ENCODE results near the gene SLC16A3.

SLC16A3 gene

DNA sequence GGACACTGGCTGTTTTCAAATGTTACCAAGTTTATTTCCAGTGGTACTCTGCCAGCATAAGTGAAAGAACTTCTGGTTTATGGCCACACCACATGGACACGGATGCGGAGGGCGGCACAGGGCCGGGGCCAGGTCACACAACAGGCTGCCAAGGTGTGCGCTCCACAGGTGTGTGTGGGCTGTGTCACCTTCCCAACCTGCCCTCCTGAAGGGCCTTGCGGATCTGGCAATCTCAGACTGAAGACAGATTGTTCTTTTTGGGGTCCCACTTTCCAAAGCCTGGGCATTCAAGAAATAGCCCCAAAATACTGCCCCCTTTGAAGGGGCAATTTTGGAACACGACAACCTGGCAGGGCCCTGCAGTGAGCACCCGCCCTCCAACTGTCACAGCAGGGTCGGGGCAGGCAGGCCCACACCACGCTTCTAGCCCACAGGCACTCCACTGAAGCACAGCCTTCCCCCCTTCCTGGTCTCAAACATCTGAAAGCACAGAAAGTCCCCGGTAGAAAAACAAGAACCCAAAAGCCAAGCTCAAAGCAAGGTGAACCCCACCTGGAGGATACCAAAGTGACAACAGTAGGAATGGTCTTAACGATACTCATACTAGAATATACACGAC is 41.1 kb downstream of the SLC16A3 start:
- no peak for DNase-seq

DNA sequence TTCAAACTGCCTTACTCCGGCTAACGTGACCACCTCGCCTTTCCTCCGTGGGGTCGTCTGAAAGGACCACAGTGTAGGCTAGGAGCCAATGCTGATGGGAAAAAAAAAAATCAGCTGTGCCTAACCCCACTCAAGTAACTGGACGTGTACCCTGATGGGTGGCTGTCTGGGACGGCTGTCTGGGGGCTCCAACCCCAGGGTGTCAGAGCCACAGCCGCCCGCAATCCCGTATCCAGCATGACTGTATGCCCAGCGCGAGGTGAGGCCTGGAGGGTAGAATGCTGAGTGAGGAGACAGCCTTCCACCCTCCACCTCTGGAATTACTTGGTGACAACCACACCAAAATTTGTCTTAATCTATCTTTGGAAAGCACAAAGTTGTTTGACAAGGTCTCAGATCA is 41.8 kb downstream of the SLC16A3 start:
- no peak for DNase-seq

DNA sequence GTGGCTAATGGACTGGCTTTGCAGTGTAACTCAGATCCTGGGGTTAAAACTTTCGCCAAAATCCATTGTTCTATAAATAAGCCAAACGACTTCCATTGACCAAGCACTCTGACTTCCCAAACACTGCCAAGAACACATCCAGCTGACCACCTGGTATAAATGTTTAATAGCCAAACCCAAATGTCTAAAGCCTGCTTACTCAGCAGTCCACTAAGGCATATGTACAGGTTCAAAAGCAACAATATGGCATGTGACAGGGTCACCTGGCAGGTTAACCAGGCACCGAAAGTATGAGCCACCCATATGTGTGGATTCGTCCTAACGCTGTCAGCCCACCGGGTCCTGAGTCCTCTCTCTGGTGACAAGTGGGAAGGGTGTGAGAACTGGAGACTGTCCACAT is 42.6 kb downstream of the SLC16A3 start:
- no peak for DNase-seq

DNA sequence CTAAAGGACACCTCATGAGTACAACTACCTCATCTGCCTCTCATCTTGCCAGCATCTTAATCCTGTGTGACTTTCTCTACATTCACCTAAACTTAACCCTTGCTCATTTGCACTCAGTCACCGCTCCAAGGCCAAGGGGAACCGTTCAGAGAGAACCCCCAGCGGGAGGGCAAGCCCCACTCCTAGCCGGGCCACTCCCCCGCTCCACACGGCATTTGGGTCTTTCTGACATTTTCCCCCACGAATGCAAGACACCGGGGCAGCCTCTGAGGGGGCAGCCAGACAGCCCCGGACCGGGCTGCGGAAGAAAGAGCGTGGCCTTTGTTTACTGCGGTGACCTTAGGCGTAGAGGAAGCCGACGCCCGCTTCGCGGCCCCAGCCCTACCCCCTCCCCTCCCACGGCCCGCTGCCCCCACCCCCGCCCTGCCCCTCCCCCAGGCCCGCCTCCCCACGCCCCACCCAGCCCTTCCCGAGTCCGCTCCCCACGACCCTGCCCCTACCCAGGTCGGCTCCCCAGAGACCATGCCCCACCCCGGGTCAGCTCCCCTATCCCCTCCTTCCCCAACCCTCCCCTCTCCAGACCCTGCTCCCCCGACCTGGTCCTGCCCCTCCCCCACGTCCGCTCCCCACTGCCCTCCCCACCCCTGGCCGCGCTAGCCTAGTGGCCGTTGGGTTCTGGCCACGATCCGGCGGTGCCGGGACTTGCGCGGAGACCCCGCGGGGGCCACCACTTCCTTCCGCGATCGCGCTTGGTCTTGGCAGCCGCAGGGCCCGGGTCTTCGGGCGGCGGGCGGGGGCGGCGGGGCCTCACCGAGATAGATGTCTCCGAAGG is 43.9 kb downstream of the SLC16A3 start:
- DNase-seq = no peak

DNA sequence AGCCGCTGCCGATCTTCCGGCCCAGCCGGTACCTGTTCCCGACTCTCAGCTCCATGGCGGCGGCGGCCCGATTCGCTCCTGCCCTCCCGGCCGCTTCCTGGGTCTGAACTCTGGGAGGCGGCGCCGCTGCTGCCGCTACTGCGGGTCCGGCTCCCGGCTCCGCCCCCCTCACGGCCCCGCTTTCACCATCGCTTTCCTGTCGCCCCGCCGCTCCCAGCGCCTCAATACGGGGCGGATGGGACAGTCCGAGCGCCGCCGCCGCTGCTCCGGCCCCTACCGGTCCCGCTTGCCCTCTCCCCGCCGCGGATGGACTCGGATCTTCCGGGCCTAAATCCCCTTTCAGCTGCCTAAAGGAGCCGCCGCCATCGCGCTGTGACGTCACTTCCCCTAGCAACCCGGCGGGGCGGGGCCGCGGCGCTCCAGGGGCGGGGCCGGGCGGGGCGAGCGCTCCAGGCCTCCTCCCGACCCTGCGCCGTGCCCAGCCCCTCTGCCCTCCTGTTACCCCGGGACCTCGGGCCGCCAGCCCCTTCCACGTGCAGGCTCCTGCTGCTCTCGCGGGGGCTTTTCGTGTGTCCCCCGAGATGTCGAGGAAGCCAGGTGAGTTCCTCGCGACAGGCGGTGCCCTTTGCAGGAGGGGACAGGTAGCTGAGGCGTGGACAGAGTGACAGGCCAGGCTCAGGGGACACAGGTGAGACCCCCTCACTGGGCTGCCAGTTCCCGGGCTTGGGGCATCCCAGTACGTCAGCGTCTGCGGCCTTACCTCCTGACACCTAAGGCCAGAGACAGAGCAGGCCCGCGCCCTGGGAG is 44.7 kb downstream of the SLC16A3 start, which contains the start of gene CSNK1D:
CSNK1D (minus strand) TSS at position 374 of the 807 bp plus-strand sequence; CDS start at position 55, 319 bp downstream.
- DNase-seq = peak; percentile 89

DNA sequence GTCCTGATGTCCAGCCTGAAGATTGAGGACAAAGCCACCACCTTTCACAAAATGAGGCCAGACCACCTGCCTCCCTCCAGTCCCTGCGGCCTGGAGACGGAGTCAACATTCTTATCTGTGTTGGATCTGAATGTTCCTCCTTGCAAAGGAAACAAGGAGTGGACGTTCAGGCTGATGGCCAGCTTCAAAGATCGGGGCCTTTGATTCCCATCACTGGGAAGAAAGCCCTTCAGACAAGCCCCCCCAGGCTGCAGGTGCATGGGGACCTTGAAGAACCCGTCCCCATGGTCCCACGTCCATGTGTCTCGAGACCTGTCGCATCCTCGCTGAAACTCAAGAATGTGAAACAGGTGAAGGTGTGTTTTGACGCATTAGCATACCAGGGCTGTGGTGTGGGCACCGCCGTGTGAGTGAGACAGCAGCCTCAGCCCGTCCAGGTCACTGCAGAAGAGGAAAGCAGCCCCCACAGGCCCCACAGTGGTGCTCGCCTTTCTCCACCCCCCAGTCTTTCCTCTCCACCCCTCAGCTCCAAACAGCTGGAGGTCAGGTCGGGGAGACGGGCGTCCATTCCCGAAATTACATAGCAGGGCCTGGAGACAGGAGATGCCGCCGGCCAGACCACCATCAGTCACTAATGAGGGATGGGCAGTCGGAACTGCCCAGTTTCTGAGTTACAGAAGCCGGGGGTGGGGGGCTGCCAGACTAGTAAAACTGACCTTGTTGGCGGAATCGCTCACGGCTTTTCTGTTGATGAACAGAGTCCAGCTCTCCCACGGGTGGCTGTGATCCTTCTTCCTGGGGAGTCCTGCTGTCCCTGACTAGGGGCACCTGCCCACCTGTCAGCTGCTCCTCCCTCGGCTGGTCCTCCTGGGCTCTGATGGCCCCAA is 45.5 kb downstream of the SLC16A3 start:
- DNase-seq = no peak

DNA sequence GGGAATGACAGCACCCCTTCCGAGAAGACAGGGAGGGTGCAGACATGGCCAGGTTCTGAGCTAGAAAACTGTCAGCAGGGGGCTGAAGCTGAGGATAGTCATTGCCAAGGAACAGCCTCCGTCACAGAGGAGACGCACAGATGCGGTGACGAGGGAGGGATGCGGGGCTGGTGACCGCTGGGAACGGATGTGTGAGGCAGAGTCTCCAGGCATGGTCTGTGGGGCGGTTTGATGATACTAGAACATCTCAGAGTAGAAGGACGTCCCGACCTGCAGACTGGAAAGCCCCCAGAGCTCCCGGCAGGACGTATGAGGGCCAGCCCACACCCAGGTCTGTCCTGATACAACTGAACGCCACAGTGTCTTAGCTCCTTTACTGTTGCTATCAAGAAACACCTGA is 46.5 kb downstream of the SLC16A3 start:
- DNase-seq = no peak

DNA sequence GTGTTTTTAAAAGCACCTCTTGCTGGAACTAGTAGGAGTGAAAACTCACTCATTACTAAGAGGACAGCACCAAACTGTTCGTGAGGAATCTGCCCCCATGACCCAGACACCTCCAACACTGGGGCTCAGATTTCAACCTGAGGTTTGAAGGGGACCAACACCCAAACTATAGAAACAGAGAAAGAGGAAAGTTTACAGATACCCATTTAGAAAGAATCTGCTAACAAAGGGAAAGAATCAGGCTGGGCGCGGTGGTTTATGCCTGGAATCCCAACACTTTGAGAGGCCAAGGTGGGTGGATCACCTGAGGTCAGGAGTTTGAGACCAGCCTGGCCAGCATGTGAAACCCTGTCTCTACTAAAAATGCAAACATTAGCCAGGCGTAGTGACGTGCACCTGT is 48.1 kb downstream of the SLC16A3 start:
- DNase-seq = no peak

DNA sequence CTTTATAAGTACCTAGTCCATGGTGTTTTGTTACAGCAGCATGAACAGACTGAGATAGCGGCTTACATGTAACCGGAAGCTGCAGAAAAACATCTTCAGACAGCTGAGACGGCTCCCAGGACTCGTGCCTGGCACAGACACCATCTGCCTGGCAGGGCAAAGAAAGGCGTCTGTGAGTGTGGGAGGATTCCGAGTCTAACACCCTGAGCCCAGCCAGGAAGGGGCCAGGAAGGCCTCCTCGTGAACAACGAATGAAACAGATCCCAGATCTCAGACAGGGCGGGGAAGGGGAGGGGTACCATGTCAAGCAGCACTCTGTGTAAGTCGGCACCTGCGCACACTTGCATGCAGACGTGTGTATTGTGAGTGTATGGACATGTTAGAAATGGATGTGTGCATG is 49.0 kb downstream of the SLC16A3 start:
- no peak for DNase-seq

DNA sequence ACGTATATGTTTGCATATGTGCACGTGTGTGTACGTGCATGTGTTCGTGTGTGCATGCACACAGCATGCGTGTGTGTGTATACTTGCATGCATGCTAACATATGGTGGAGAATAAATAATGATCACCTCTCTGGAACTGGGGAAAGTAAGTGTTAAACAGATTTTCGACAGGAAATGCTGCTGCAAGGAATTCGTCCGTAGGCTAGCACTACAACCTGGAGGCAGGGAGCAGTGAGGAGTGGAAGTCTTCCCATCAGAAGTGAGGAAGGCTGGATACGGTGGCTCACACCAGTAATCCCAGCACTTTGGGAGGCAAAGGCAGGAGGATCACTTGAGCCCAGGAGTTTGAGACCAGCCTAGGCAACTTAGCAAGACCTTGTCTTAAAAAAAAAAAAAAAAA is 49.5 kb downstream of the SLC16A3 start:
- no peak for DNase-seq

DNA sequence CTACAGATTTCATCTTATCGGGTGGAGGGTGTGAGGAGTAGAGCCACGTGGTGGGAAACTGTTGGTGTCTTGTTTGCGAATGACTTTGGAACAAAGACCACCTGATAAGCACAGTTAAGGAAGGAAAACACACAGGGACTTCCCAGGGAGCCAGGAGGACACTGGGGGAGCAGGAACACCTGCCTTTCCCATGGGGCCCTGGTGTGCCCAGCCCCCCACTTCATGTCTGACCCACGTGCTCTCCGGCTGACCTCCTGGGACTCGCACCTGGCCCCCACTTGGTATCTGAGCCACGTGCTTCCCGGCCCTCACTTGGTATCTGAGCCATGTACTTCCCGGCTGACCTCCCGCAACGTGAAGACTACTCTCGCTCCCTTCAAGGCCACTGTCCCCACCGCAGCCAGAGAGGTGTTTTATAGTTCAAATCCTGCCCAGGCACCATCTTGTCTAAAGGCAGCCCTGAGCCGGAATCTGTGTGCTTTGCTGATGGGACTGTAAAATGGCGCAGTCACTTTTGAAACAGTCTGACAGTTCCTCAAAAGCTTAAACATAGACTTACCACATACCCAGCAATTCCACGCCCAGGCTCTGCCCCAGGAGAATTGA is 50.0 kb downstream of the SLC16A3 start:
- DNase-seq = no peak

DNA sequence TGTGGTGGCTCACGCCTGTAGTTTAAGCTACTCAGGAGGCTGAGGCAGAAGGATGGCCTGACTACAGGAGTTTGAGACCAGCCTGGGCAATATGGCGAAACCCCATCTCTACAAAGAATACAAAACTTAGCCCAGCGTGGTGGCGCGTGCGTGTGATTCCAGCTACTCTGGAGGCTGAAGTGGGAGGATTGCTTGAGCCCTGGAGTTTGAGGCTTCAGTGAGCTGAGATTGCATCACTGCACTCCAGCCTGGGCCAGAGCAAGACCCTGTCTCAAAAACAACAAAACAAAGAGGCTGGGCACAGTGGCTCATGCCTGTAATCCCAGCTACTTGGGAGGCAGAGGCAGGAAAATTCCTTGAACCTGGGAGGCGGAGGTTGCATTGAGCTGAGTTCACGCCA is 51.7 kb downstream of the SLC16A3 start:
- DNase-seq = no peak

DNA sequence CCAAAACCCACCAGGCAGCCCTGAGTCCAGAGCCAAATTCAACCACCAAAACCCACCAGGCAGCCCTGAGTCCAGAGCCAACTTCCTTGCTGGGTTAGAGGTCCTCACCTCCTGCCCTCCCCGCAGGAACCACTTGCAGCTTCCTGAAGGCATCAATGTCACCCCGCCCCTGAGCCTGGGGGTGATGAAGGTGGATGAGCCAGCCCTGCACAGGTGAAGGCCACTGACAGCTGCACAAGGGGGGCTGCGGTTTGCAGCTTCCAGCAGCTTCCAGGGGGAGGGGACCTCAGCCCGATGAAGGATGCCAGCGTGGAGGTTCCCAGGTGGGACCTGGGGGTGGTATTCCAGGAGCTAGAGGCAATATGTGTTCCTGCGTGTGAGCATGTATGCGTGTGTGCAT is 52.2 kb downstream of the SLC16A3 start:
- DNase-seq = no peak

DNA sequence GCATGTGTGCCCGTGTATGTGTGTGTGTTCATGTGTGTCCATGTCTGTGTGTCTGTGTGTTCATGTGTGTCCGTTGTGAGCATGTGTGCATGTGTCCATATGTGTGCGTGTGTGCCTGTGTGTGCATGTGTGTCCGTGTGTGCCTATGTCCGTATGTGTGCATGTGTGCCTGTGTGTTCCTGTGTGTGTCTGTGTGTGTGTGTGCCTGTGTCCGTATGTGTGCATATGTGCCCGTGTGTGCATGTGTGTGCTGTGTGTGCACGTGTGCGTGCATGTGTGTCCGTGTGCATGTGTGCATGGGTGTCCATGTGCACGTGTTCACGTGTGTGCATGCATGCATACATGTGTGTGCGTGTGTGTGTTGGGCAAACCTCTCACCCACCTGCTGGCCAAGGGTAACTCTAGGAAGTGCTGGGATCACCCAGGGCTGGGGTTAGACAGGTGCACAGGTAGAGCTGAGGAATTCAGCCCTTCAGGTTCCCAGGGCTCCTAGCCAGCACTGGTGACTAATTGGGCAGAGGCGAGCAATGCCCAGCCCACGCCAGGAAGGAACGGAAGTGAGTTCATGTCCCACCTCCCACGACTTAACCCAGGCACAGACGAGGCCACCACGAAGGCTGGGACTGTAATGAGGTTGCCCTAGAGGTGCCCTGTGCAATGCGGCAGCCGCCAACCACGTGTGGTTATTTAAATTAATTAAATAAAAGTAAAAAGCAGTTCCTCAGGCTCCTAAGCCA is 52.8 kb downstream of the SLC16A3 start:
- DNase-seq = no peak

DNA sequence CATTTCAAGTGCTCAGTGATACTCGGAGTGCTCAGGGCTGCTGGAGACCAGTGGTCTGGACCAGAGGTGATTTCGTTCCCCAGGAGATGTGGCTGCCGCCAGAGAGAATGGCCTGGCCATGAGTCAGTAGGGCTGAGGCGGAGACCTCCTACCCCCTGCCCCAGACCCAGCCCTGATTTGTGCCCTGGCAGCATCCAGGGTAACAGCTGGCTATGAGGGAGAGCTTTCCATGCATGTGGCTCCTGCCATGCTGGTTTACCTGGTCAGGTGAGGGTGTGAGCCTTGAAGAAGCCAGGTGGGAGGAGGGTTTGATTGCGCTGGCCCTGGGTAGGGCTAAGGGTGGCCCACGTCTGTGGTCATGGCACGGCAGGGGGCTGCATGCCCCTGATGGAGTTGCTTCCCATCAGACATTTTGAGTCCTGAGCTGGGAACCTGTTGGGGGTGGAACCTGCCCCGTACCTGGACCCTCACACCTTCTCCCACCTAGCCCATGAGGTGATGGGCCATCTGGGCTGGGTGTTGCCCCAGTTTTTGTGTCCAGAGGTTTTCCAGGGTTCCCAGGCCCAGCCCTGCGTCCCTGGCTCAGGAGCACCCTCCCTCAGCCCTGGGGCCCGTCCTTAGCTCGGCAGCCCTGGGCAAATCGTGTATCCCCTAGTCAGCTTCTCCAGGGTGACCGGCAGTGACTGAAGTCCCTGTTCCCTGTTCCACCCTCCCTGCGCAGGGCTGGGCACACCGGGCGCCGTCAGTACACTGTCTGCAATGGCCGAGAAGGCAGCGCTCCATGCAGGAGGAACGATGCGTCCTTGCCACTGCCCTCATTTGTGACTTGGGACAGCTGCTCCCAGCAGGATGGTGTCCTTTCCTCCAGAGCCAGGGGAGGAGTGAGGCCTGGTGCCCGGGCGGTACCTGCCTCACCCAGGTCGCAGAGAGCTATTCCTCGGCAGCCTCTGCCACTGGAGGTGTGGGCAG is 53.7 kb downstream of the SLC16A3 start:
- DNase-seq = no peak

DNA sequence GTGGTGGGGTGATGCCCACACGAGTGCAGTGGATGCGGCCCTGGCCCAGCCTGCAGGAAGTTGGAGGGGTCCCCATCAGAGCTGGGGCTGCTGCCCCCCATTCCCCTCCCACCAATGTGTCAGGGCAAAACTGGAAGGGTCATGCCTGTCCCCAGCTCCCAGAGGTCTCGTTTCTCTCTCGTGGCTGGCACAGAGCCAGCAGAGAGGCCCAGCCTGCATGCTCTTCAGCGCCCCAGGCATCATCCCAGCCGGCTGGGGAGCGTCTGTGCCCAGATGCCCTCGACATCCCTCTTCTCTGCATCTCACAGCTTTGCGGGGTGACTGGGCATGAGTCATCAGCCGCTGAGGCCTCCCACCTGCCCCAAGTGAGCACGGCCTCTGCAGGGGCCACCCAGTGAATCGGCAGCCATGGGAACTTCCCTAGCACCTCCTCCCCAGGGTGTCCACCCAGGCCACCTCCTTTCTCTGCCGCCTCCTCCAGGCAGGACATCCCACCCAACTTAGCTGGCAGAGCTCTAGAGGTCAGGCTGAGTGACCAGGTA is 54.4 kb downstream of the SLC16A3 start:
- DNase-seq = no peak

DNA sequence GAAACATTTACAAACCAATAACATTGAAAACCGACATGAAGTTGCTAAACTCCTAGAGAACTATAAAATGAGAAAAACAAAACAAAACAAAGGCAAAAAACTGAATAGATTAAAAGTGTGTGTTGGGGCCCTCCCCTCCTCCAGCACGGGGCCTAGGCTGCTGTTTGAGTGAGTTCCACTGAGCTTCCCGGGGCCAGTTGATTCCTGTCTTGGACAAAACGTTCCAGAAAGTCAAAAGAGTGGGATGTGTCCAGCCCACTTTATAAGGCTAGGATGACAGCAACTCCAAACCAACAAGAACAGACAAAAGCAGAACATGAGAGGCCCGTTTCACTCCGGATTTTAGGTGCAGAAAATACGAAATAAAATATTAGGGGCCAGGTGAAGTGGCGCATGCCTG is 56.3 kb downstream of the SLC16A3 start:
- DNase-seq = no peak

DNA sequence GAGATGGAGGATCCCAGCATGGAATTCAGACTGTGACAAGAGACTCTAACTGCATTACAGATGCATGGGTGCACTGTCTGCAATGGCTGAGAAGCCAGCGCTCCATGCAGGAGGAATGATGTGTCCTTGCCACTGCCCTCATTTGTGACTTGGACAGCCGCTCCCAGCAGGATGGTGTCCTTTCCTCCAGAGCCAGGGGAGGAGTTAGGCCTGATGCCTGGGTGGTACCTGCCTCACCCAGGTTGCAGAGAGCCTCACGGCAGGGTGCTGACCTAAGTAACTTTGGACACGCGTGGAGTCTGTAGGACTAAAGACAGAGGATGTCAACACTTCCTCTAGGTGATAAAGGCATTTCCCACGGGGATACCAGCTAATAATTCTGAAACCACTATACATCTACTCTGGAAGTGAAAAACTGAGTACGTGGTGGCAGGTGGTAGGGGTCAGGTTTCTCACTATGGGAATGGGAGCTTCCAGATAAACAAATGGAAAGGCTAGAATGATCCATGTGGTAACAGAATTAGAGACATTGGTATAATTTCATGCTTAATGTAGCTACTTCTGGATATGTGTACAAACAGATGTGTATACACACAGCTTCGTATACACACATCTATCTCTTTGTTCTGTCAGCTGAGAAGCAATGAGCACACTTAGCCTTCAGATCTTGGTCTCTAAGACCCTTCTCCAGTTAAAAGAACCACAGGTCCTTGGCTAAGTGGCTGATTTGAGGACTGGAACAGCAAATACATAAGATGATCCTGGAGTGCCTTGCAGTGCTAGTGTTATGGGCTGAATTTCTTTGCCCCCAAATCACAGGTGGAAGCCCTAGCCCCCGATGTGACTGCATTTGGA is 58.4 kb downstream of the SLC16A3 start:
- no peak for DNase-seq
